Astrocyte (in vitro differentiated cells and primary cell): ENCODE measurements around the gene AHDC1. TPM values are rescaled to one million over a fixed set of nuclear protein-coding genes. Genes with fewer than 3 reads are reported as not detected.
A peak's percentile ranks its signal among the peaks of the same experiment; 100 is the strongest.
"Not testable (repeated sequence)": the region's sequence is repeated elsewhere in the genome, so short reads cannot be mapped to it uniquely, and the experiment has no call there.

Experiments used
- DNase-seq: peaks from one replicate; pipeline ENCODE4 v3.0.0-alpha.2; 2010; ENCODE audit warnings: low read depth
- FAIRE-seq: peaks from 2 replicates; lab custom pipeline; 2011; peaks lifted over from hg19 to GRCh38; lab: Jason Lieb, UNC
- H2AFZ ChIP-seq: 2 replicates; pipeline ENCODE4 v1.6.0; 2012; ENCODE audit warnings: low read depth, low read length, inconsistent platforms
- H3K27ac ChIP-seq: 2 replicates; pipeline ENCODE4 v1.5.1; 2011; ENCODE audit warnings: low read depth, low read length, inconsistent platforms
- H3K27me3 ChIP-seq: 2 replicates; pipeline ENCODE4 v1.6.0; 2011; ENCODE audit warnings: low read length, inconsistent platforms; ENCODE audit not compliant: insufficient read depth
- H3K36me3 ChIP-seq: 2 replicates; pipeline ENCODE4 v1.5.1; 2011; ENCODE audit warnings: low read length, inconsistent platforms; ENCODE audit not compliant: insufficient read depth
- H3K4me1 ChIP-seq: 2 replicates; pipeline ENCODE4 v1.5.1; 2011; ENCODE audit warnings: low read length, inconsistent platforms; ENCODE audit not compliant: insufficient read depth
- H3K4me2 ChIP-seq: 2 replicates; pipeline ENCODE4 v1.6.0; 2012; ENCODE audit warnings: low read length, inconsistent platforms
- H3K4me3 ChIP-seq: 2 replicates; pipeline ENCODE4 v1.5.1; 2011; ENCODE audit warnings: low read depth, mild to moderate bottlenecking, low read length, inconsistent platforms; ENCODE audit not compliant: insufficient read depth
- H3K79me2 ChIP-seq: 2 replicates; pipeline ENCODE4 v1.6.0; 2012; ENCODE audit warnings: mild to moderate bottlenecking, low read length, inconsistent platforms; ENCODE audit not compliant: insufficient read depth
- H3K9ac ChIP-seq: 2 replicates; pipeline ENCODE4 v1.6.0; 2012; ENCODE audit warnings: mild to moderate bottlenecking, low read length, inconsistent platforms
- H3K9me3 ChIP-seq: 2 replicates; pipeline ENCODE4 v1.5.1; 2012; ENCODE audit warnings: low read depth, mild to moderate bottlenecking, low read length, inconsistent platforms; ENCODE audit not compliant: insufficient read depth
- H4K20me1 ChIP-seq: 2 replicates; pipeline ENCODE4 v1.6.0; 2012; ENCODE audit warnings: low read length, inconsistent platforms; ENCODE audit not compliant: insufficient read depth
- H3K27ac Mint-ChIP-seq: one replicate; pipeline ENCODE4 v1.8.0; 2021; ENCODE audit warnings: mild to moderate bottlenecking, mixed read lengths; ENCODE audit not compliant: unreplicated experiment
- H3K27me3 Mint-ChIP-seq: one replicate; pipeline ENCODE4 v1.8.0; 2021; ENCODE audit warnings: low read depth, mixed read lengths; ENCODE audit not compliant: unreplicated experiment
- H3K36me3 Mint-ChIP-seq: one replicate; pipeline ENCODE4 v1.8.0; 2021; ENCODE audit warnings: low read depth, mixed read lengths; ENCODE audit not compliant: unreplicated experiment
- H3K4me1 Mint-ChIP-seq: one replicate; pipeline ENCODE4 v1.8.0; 2021; ENCODE audit warnings: low read depth, mixed read lengths; ENCODE audit not compliant: unreplicated experiment
- H3K4me3 Mint-ChIP-seq: one replicate; pipeline ENCODE4 v1.8.0; 2021; ENCODE audit warnings: mild to moderate bottlenecking, moderate library complexity, mixed read lengths; ENCODE audit not compliant: unreplicated experiment
- H3K9me3 Mint-ChIP-seq: one replicate; pipeline ENCODE4 v1.8.0; 2021; ENCODE audit warnings: mild to moderate bottlenecking, mixed read lengths; ENCODE audit not compliant: unreplicated experiment
- EZH2 ChIP-seq: IDR thresholded peaks from 2 replicates; pipeline ENCODE4 v1.6.1; 2012; ENCODE audit warnings: mild to moderate bottlenecking, low read length, inconsistent platforms; ENCODE audit not compliant: insufficient read depth
- total RNA-seq: library from RNA; stranded (reverse); gene quantifications from 2 replicates; pipeline ENCODE4 v1.2.1, GENCODE V29; 2021
- TF ChIP-seq, protein P1 (sequence below): IDR thresholded peaks from 2 replicates; pipeline ENCODE4 v1.5.1; 2011; ENCODE audit warnings: low read depth, mild to moderate bottlenecking, inconsistent platforms, low read length, moderate library complexity; ENCODE audit not compliant: insufficient read depth

The AHDC1 gene
- total RNA-seq, 1 donor from 2014 or later, result 75.7 TPM

DNA sequence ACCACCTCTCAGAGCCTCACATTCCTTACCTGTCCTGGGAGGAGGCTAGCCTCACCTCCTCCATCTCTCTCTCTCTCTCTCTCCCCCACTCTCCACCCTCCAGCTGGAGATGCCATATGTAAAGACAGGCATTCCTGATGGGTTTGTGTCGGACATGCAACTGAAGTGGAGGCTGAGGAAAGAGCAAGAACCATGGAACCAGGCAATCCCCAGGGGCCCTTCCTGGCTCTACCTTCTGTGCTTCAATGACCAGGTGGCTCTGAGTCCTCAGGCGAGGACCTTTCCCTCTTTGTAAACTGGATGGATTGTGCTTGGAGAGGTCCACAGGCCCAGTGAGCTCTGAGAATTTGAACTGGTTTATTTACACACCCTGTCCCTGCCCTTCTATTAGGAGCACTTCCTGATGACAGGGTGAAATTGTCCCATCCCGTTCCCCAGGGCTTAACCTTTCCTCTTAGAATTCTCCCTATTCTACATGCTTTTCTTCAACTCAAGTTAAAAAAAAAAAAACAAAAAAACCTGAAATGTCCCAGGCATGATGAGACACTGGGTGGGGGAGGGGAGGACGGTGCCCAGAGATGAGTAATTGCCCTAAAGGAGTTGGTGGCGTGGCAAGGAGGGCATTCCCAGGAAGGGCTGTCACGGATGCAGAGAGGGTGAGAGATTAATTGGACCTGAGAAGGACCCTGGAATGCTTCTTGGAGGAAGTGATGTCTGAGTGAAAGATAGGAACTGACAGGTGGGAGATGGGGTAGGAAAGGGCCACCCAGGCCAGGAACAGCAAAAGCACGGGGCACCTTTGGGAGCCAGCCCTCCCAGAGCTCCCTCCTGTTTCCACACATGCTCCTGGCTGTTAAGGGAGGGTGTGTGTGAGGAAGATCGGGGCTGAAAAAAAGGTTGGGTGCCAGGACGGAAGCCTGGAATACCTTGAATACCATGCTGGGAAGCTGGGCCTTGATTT is 63.8 kb downstream of the AHDC1 start:
- no peaks in the 10 kb centered on the region for H3K27me3 Mint-ChIP-seq
- Histone ChIP-seq H3K4me2 (peak overlapping the region; percentile 52), H3K4me1 (peaks cover 71% of the 10 kb centered on the region), H3K79me2 (peaks cover 36% of the 10 kb centered on the region), H3K9ac (peak overlapping the region; percentile 54), H3K9me3 (no peaks in the 10 kb centered on the region), H4K20me1 (peaks cover 38% of the 10 kb centered on the region), H3K4me3 (peak overlapping the region; percentile 6), H3K27me3 (no peaks in the 10 kb centered on the region), H3K27ac (peak overlapping the region; percentile 81), H2AFZ (no peak overlapping the region), H3K36me3 (no peaks in the 10 kb centered on the region)
- FAIRE-seq (no peak), DNase-seq (no peak)
- H3K9me3 Mint-ChIP-seq, result no peaks in the 10 kb centered on the region
- peak overlapping the region; percentile 63 for H3K4me3 Mint-ChIP-seq
- TF ChIP-seq EZH2, result no peak
- TF ChIP-seq, protein P1, sequence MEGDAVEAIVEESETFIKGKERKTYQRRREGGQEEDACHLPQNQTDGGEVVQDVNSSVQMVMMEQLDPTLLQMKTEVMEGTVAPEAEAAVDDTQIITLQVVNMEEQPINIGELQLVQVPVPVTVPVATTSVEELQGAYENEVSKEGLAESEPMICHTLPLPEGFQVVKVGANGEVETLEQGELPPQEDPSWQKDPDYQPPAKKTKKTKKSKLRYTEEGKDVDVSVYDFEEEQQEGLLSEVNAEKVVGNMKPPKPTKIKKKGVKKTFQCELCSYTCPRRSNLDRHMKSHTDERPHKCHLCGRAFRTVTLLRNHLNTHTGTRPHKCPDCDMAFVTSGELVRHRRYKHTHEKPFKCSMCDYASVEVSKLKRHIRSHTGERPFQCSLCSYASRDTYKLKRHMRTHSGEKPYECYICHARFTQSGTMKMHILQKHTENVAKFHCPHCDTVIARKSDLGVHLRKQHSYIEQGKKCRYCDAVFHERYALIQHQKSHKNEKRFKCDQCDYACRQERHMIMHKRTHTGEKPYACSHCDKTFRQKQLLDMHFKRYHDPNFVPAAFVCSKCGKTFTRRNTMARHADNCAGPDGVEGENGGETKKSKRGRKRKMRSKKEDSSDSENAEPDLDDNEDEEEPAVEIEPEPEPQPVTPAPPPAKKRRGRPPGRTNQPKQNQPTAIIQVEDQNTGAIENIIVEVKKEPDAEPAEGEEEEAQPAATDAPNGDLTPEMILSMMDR, result no peak
- H3K4me1 Mint-ChIP-seq, result peaks cover 78% of the 10 kb centered on the region
- H3K36me3 Mint-ChIP-seq, result peaks cover 13% of the 10 kb centered on the region
- peak overlapping the region; percentile 90 for H3K27ac Mint-ChIP-seq

DNA sequence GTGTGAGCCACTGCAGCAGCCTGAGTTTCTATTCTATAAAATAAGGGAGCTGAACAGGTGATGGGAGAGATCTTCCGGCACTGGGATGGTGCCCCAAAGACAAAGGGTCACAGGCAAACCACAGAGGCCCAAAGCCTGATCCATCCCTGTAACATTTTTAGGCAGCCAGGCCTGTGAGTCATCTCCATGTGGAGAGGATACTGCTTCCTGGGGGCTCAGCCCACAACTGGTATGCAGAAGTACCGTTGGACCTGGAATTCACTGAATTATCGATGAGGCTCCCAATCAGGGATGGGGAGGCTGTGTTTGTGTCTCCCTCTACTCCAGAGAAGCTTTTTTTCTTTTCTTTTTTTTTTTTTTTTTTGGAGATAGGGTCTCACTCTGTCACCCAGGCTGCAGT is 65.2 kb downstream of the AHDC1 start:
- Mint-ChIP-seq H3K4me3 (peak overlapping the region; percentile 34), H3K9me3 (no peaks in the 10 kb centered on the region), H3K27me3 (no peaks in the 10 kb centered on the region), H3K27ac (peak overlapping the region; percentile 89), H3K4me1 (peaks cover 66% of the 10 kb centered on the region), H3K36me3 (peaks cover 8% of the 10 kb centered on the region)
- Histone ChIP-seq H3K4me2 (peak overlapping the region; percentile 72), H3K79me2 (peaks cover 30% of the 10 kb centered on the region), H3K27ac (peak overlapping the region; percentile 33), H3K9me3 (no peaks in the 10 kb centered on the region), H4K20me1 (peaks cover 30% of the 10 kb centered on the region), H3K27me3 (no peaks in the 10 kb centered on the region), H3K9ac (peak overlapping the region; percentile 33), H2AFZ (no peak overlapping the region), H3K4me3 (no peak overlapping the region), H3K36me3 (peaks cover 4% of the 10 kb centered on the region), H3K4me1 (peaks cover 68% of the 10 kb centered on the region)
- TF ChIP-seq, protein P1, result no peak
- TF ChIP-seq EZH2, result no peak
- peak; percentile 76 for DNase-seq
- no peak for FAIRE-seq

DNA sequence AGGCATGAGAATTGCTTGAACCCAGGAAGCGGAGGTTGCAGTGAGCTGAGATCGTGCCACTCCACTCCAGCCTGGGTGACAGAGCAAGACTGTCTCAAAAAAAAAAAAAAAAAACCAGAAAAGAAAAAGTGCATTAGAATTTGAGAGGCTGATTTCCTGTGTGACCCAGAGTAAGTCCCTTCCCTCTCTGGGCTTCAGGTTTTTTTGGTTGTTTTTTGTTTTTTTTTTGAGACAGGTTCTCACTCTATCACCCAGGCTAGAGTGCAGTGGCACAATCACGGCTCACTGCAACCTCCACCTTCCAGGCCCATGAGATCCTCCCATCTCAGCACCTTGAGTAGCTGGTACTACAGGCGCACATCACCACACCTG is 65.7 kb downstream of the AHDC1 start:
- H3K9me3 Mint-ChIP-seq, H3K36me3 ChIP-seq, H3K27me3 Mint-ChIP-seq, H3K9me3 ChIP-seq, FAIRE-seq, H2AFZ ChIP-seq, H3K27me3 ChIP-seq, H3K4me3 ChIP-seq, DNase-seq: not testable (repeated sequence)
- Histone ChIP-seq H3K27ac (peak overlapping the region; percentile 33), H3K79me2 (peaks cover 27% of the 10 kb centered on the region), H4K20me1 (peaks cover 30% of the 10 kb centered on the region), H3K4me2 (peak overlapping the region; percentile 72), H3K9ac (peak overlapping the region; percentile 33), H3K4me1 (peaks cover 68% of the 10 kb centered on the region)
- Mint-ChIP-seq H3K4me1 (peaks cover 63% of the 10 kb centered on the region), H3K36me3 (peaks cover 10% of the 10 kb centered on the region), H3K4me3 (peak overlapping the region; percentile 41), H3K27ac (peak overlapping the region; percentile 89)
